Keratinocyte (primary cell): ENCODE measurements around the gene PKNOX1. TPM values are rescaled to one million over a fixed set of nuclear protein-coding genes. Genes with fewer than 3 reads are reported as not detected.
"Not testable (repeated sequence)": the region's sequence is repeated elsewhere in the genome, so short reads cannot be mapped to it uniquely, and the experiment has no call there.

Experiments
- DNase-seq: peaks from one replicate; pipeline ENCODE4 v3.0.0-alpha.2; 2011; ENCODE audit warnings: low read depth, missing footprints, low spot score
- FAIRE-seq: peaks from 2 replicates; lab custom pipeline; 2011; peaks lifted over from hg19 to GRCh38; lab: Jason Lieb, UNC
- H2AFZ ChIP-seq: 2 replicates; pipeline ENCODE4 v1.6.0; 2012; ENCODE audit warnings: low read length, control low read depth, inconsistent platforms; ENCODE audit not compliant: control insufficient read depth
- H3K27ac ChIP-seq: 2 replicates; pipeline ENCODE4 v1.5.1; 2011; ENCODE audit warnings: low read length; ENCODE audit not compliant: control insufficient read depth, insufficient read depth
- H3K27me3 ChIP-seq: 3 replicates; pipeline ENCODE4 v1.6.0; 2011; ENCODE audit warnings: low read length; ENCODE audit not compliant: control insufficient read depth, insufficient read depth; ENCODE audit errors: extremely low read depth
- H3K36me3 ChIP-seq, 2 experiments: 2 replicates in 1 of 2; 3 replicates in 1 of 2; pipeline ENCODE4 v1.5.1; 2011; ENCODE audit warnings: low read length in 2 of 2, mild to moderate bottlenecking in 1 of 2; ENCODE audit not compliant: control insufficient read depth in 2 of 2, insufficient read depth in 2 of 2; ENCODE audit errors: extremely low read depth in 1 of 2
- H3K4me1 ChIP-seq: 3 replicates; pipeline ENCODE4 v1.5.1; 2011; ENCODE audit warnings: low read length; ENCODE audit not compliant: control insufficient read depth, insufficient read depth; ENCODE audit errors: extremely low read depth
- H3K4me2 ChIP-seq: 3 replicates; pipeline ENCODE4 v1.6.0; 2011; ENCODE audit warnings: low read depth, low read length; ENCODE audit not compliant: control insufficient read depth, insufficient read depth; ENCODE audit errors: extremely low read depth
- H3K4me3 ChIP-seq, 3 experiments: fragments of 200-600 bp in 1 of 3; sonication (generic) in 1 of 3; 2 replicates in 2 of 3; 3 replicates in 1 of 3; pipeline ENCODE4 v1.5.1; 2011 to 2016; ENCODE audit warnings: low read length in 3 of 3, mild to moderate bottlenecking in 3 of 3, control low read depth in 2 of 3, inconsistent platforms in 1 of 3, low read depth in 1 of 3, mixed read lengths in 1 of 3, mixed run types in 1 of 3, moderate library complexity in 1 of 3; ENCODE audit not compliant: control insufficient read depth in 2 of 3, insufficient read depth in 2 of 3; ENCODE audit errors: extremely low read depth in 1 of 3
- H3K79me2 ChIP-seq: 2 replicates; pipeline ENCODE4 v1.6.0; 2012; ENCODE audit warnings: low read length; ENCODE audit not compliant: control insufficient read depth, insufficient read depth
- H3K9ac ChIP-seq: 3 replicates; pipeline ENCODE4 v1.6.0; 2011; ENCODE audit warnings: low read length; ENCODE audit not compliant: control insufficient read depth, insufficient read depth; ENCODE audit errors: extremely low read depth
- H3K9me1 ChIP-seq: 3 replicates; pipeline ENCODE4 v1.6.0; 2011; ENCODE audit warnings: low read length; ENCODE audit not compliant: control insufficient read depth, insufficient read depth; ENCODE audit errors: extremely low read depth
- H3K9me3 ChIP-seq: 2 replicates; pipeline ENCODE4 v1.5.1; 2012; ENCODE audit warnings: low read depth, low read length; ENCODE audit not compliant: control insufficient read depth
- H4K20me1 ChIP-seq: 3 replicates; pipeline ENCODE4 v1.6.0; 2011; ENCODE audit warnings: low read length; ENCODE audit not compliant: control insufficient read depth, insufficient read depth; ENCODE audit errors: extremely low read depth
- EZH2 ChIP-seq: IDR thresholded peaks from one replicate; pipeline ENCODE4 v1.6.1; 2012; ENCODE audit warnings: inconsistent platforms, mild to moderate bottlenecking, low read length, moderate library complexity
- dilution Hi-C: fragments of 300-500 bp; cut with MboI; formaldehyde crosslinking; loops from one replicate; pipeline ENCODE4 v1.7.0; 2020; ENCODE audit warnings: low sequenced_read_pairs; ENCODE audit not compliant: extremely low pct_ligation_motif_present
- polyA plus RNA-seq, 5 experiments: library from polyadenylated mRNA; depleted of rRNA in 3 of 5; stranded (reverse) in 3 of 5; stranded (forward) in 1 of 5; unstranded in 1 of 5; fragments of >200 nt; gene quantifications; 1 replicate in 1 of 5; 2 replicates in 3 of 5; 3 replicates in 1 of 5; pipeline versions ENCODE4 v1.2.1 to v1.2.3, GENCODE V29; 2011 to 2012; ENCODE audit warnings: missing spikeins in 2 of 5, low read depth in 1 of 5, low replicate concordance in 1 of 5
- TF ChIP-seq, protein P1 (sequence below), 3 experiments: IDR thresholded peaks in 1 of 3; conservative IDR thresholded peaks in 1 of 3; optimal IDR thresholded peaks in 1 of 3; 2 replicates in 2 of 3; 3 replicates in 1 of 3; pipeline versions ENCODE3 to v1.5.1; 2011; ENCODE audit warnings: low read length in 3 of 3, mild to moderate bottlenecking in 3 of 3, moderate library complexity in 2 of 3, control low read depth in 1 of 3, inconsistent platforms in 1 of 3; ENCODE audit not compliant: insufficient read depth in 2 of 3; ENCODE audit errors: extremely low read depth in 1 of 3

Gene PKNOX1
- polyA plus RNA-seq, 1 donor (not counting 4 experiments of a cell fraction or from before 2014, with no cell fraction given) = 33.3 TPM

DNA sequence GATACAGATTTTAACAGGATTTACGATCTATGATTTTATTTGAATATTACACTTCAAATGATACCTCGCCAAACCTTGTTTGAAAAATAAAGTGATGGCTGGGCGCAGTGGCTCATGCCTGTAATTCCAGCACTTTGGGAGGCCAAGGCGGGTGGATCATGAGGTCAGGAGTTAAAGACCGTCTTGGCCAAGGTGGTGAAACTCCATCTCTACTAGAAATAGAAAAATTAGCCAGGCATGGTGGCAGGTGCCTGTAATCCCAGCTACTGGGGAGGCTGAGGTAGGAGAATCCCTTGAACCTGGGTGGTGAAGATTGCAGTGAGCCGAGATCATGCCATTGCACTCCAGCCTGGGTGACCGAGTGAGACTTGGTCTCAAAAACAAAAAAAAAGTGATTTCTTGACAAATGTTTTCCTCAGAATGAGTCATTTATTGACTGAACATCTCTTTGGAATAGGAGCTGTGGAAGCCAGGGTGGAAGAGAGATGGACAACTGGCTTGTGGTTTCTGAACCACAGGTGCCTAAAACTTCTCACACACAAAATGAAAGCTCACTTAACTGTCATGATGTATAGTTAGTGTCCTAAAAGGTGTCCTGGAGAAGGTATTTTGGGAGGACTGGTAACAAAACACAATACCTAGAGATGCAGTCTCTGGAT is 11.9 kb downstream of the PKNOX1 start:
- H2AFZ ChIP-seq = no peak overlapping the region
- H3K27me3 ChIP-seq = no peaks in the 10 kb centered on the region
- TF ChIP-seq, protein P1, sequence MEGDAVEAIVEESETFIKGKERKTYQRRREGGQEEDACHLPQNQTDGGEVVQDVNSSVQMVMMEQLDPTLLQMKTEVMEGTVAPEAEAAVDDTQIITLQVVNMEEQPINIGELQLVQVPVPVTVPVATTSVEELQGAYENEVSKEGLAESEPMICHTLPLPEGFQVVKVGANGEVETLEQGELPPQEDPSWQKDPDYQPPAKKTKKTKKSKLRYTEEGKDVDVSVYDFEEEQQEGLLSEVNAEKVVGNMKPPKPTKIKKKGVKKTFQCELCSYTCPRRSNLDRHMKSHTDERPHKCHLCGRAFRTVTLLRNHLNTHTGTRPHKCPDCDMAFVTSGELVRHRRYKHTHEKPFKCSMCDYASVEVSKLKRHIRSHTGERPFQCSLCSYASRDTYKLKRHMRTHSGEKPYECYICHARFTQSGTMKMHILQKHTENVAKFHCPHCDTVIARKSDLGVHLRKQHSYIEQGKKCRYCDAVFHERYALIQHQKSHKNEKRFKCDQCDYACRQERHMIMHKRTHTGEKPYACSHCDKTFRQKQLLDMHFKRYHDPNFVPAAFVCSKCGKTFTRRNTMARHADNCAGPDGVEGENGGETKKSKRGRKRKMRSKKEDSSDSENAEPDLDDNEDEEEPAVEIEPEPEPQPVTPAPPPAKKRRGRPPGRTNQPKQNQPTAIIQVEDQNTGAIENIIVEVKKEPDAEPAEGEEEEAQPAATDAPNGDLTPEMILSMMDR (optimal IDR thresholded peaks at IDR 0.05 in 1 of 3, IDR thresholded peaks at IDR 0.05 in 1 of 3, conservative IDR thresholded peaks at IDR 0.05 in 1 of 3; ENCODE audit: extremely low read depth in 1 of 3, insufficient read depth in 2 of 3, low read length in 3 of 3) = no peak
- TF ChIP-seq EZH2 = no peak
- FAIRE-seq (no peak), DNase-seq (no peak)
- no peak overlapping the region for H3K4me3 ChIP-seq
- H3K9ac ChIP-seq = no peak overlapping the region
- no peaks in the 10 kb centered on the region for H3K4me1 ChIP-seq
- H3K79me2 ChIP-seq = peaks cover 40% of the 10 kb centered on the region
- no peaks in the 10 kb centered on the region for H3K9me3 ChIP-seq
- peaks cover 3% of the 10 kb centered on the region for H4K20me1 ChIP-seq
- no peak overlapping the region for H3K27ac ChIP-seq
- no peaks in the 10 kb centered on the region for H3K9me1 ChIP-seq
- peaks cover 0 to 4% of the 10 kb centered on the region in 2 experiments for H3K36me3 ChIP-seq
- dilution Hi-C loops = no loop called here
- no peak overlapping the region for H3K4me2 ChIP-seq

DNA sequence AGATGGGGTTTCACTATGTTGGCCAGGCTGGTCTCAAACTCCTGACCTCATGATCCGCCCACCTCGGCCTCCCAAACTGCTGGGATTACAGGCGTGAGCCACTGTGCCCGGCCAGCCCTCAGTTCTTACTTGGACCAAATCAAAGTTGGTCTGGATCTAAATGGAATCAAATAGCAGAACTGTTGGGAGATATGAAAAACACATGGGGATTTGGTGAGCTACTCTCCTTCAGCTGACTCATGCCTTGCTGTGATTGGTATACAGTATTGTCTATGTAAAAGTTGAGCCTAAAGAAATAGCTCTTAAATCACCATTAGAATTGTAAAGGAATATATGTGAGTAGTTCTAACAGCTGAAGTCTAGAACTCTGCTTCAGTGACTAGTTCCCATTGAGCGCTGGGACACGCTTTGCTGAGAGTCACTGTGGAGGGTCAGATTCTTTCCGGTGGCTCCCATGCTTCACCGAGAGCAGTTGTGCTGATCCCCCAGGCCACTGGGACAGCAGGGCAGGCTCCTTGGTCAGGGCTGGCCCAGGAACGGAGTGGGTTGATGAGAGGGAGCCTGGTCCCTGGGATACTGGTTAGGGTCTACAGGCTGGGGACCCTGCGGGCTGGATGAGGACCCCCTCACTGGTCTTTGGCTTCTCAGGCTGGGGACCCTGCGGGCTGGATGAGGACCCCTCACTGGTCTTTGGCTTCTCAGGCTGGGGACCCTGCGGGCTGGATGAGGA is 14.0 kb downstream of the PKNOX1 start:
- Histone ChIP-seq H3K4me2 (no peak overlapping the region), H4K20me1 (peaks cover 3% of the 10 kb centered on the region), H3K9me1 (no peaks in the 10 kb centered on the region), H2AFZ (no peak overlapping the region), H3K36me3 (peaks cover 1 to 10% of the 10 kb centered on the region in 2 experiments), H3K27me3 (no peaks in the 10 kb centered on the region), H3K9ac (no peak overlapping the region), H3K9me3 (no peaks in the 10 kb centered on the region), H3K4me3 (no peak overlapping the region), H3K79me2 (peaks cover 26% of the 10 kb centered on the region), H3K27ac (no peak overlapping the region), H3K4me1 (peaks cover 6% of the 10 kb centered on the region)
- dilution Hi-C loops = no loop called here
- DNase-seq (no peak), FAIRE-seq (no peak)
- TF ChIP-seq, protein P1 (optimal IDR thresholded peaks at IDR 0.05 in 1 of 3, IDR thresholded peaks at IDR 0.05 in 1 of 3, conservative IDR thresholded peaks at IDR 0.05 in 1 of 3; ENCODE audit: extremely low read depth in 1 of 3, insufficient read depth in 2 of 3, low read length in 3 of 3) = no peak
- no peak for TF ChIP-seq EZH2

DNA sequence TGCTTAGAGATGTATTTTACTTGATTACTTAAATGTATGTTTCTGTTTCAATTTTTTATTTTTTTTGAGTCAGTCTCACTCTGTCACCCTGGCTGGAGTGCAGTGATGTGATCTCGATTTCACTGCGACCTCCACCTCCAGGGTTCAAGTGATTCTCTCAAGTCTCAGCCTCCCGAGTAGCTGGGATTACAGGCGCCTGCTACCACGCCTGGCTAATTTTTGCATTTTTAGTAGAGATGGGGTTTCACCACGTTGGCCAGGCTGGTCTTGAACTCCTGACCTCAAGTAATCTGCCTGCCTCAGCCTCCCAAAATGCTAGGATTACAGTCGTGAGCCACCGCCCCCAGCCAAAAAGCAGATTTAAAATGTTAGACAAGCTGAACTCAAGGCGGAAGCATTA is 15.0 kb downstream of the PKNOX1 start:
- H4K20me1 ChIP-seq, H3K4me2 ChIP-seq, H3K27me3 ChIP-seq, H3K4me1 ChIP-seq, FAIRE-seq, DNase-seq, H3K27ac ChIP-seq, H3K9me3 ChIP-seq, dilution Hi-C loops, H3K4me3 ChIP-seq, H2AFZ ChIP-seq, H3K9me1 ChIP-seq, H3K9ac ChIP-seq: not testable (repeated sequence)
- Histone ChIP-seq H3K79me2 (peaks cover 20% of the 10 kb centered on the region), H3K36me3 (peaks cover 1 to 10% of the 10 kb centered on the region in 2 experiments)
